OCI-LY7 (cell line): ENCODE results near the gene SNCB. TPM values are rescaled to one million over a fixed set of nuclear protein-coding genes. Genes with fewer than 3 reads are reported as not detected.

Source experiments
- BruUV-seq: library from RNA; stranded (reverse); fragments of 400-500 nt; replicated peaks from 2 replicates; lab custom pipeline; 2021; lab: Mats Ljungman, UMichigan
- CTCF ChIA-PET: fragments of 300-600 bp; sonication (Branson Sonifier 250); formaldehyde crosslinking; loops from one replicate; lab custom pipeline; 2022; ENCODE audit warnings: antibody characterized with exemption; ENCODE audit not compliant: unreplicated experiment; lab: Charles Lee
- POLR2A ChIA-PET: fragments of 300-600 bp; sonication (Branson Sonifier 250); formaldehyde crosslinking; loops from one replicate; lab custom pipeline; 2022; ENCODE audit warnings: antibody characterized with exemption; lab: Charles Lee
- DNase-seq: peaks from one replicate; pipeline ENCODE4 v3.0.0-alpha.2; 2015; ENCODE audit warnings: low spot score
- H2AFZ ChIP-seq: fragments of 200-600 bp; sonication (generic), shearing (Covaris generic); 2 replicates; pipeline ENCODE4 v1.6.1; 2014; ENCODE audit warnings: mild to moderate bottlenecking, antibody characterized with exemption, low read length, moderate library complexity
- H3K27ac ChIP-seq: fragments of 200-600 bp; sonication (generic); 2 replicates; pipeline ENCODE4 v1.5.1; 2014; ENCODE audit warnings: mixed run types, low read depth, mild to moderate bottlenecking, moderate library complexity, low read length, inconsistent platforms; ENCODE audit not compliant: poor library complexity, severe bottlenecking
- H3K36me3 ChIP-seq: fragments of 200-600 bp; sonication (generic); 2 replicates; pipeline ENCODE4 v1.6.1; 2014; ENCODE audit warnings: mild to moderate bottlenecking, antibody characterized with exemption, low read length, moderate library complexity, mixed read lengths; ENCODE audit not compliant: insufficient read depth
- H3K4me1 ChIP-seq: fragments of 200-600 bp; sonication (generic); 2 replicates; pipeline ENCODE4 v1.5.1; 2014; ENCODE audit warnings: mild to moderate bottlenecking, low read length; ENCODE audit not compliant: insufficient read depth, poor library complexity, severe bottlenecking
- H3K4me2 ChIP-seq: fragments of 200-600 bp; sonication (generic); 2 replicates; pipeline ENCODE4 v1.6.1; 2014; ENCODE audit warnings: mild to moderate bottlenecking, low read length
- H3K4me3 ChIP-seq: fragments of 200-600 bp; sonication (generic); 2 replicates; pipeline ENCODE4 v1.5.1; 2014; ENCODE audit warnings: mild to moderate bottlenecking, low read depth, low read length; ENCODE audit not compliant: poor library complexity, severe bottlenecking
- H3K79me2 ChIP-seq: fragments of 200-600 bp; sonication (generic); 2 replicates; pipeline ENCODE4 v1.6.1; 2016; ENCODE audit warnings: low read depth, mild to moderate bottlenecking, low read length, moderate library complexity, mixed read lengths; ENCODE audit not compliant: insufficient read depth
- H3K9me2 ChIP-seq: fragments of 200-600 bp; sonication (generic); 2 replicates; pipeline ENCODE4 v1.6.1; 2016; ENCODE audit warnings: mild to moderate bottlenecking, low read length, mixed read lengths; ENCODE audit not compliant: insufficient read depth
- H3K9me3 ChIP-seq: fragments of 200-600 bp; sonication (generic); 2 replicates; pipeline ENCODE4 v1.6.1; 2014; ENCODE audit warnings: mild to moderate bottlenecking, mixed run types, low read length, mixed read lengths
- H4K20me1 ChIP-seq: fragments of 200-600 bp; sonication (generic); 2 replicates; pipeline ENCODE4 v1.6.1; 2014; ENCODE audit warnings: mild to moderate bottlenecking, antibody characterized with exemption, low read length, moderate library complexity, mixed read lengths; ENCODE audit not compliant: insufficient read depth
- CTCF ChIP-seq: fragments of 200-600 bp; sonication (generic); conservative IDR thresholded peaks from 2 replicates; pipeline ENCODE4 v1.5.1; 2014; ENCODE audit warnings: mild to moderate bottlenecking, antibody characterized with exemption, low read length, moderate library complexity, mixed read lengths
- EZH2phosphoT487 ChIP-seq: fragments of 200-600 bp; sonication (generic); IDR thresholded peaks from 2 replicates; pipeline ENCODE4 v1.6.1; 2018; ENCODE audit warnings: low read depth, borderline replicate concordance, mild to moderate bottlenecking, mixed run types, antibody characterized with exemption, low read length, moderate library complexity, mixed read lengths
- intact Hi-C: fragments of 100-400 bp; cut with micrococcal nuclease; formaldehyde crosslinking; loops from one replicate; pipeline ENCODE4 v1.10.0; 2022; ENCODE audit not compliant: unreplicated experiment
- total RNA-seq, 2 experiments: library from RNA; depleted of rRNA in 1 of 2; stranded (reverse); fragments of >200 nt in 1 of 2; shearing (Covaris generic) in 1 of 2; gene quantifications; 2 replicates each; pipeline ENCODE4 v1.2.3, GENCODE V29; 2014 to 2022

SNCB gene
- total RNA-seq, 2 experiments from 2014 or later: 0.50 to 3.5 TPM

GRCh38 chr5:176625966-176626875, 4.1 kb downstream of the SNCB start:
- POLR2A ChIA-PET: no interaction called here
- intact Hi-C loops: no loop called here
- BruUV-seq: no TSS peak
- H4K20me1 ChIP-seq: no peaks in the 10 kb centered on the region
- CTCF ChIA-PET: no interaction called here
- no peaks in the 10 kb centered on the region for H3K9me2 ChIP-seq
- H3K4me1 ChIP-seq: peaks cover 30% of the 10 kb centered on the region
- no peaks in the 10 kb centered on the region for H3K79me2 ChIP-seq
- H3K27ac ChIP-seq: no peak overlapping the region
- no peak overlapping the region for H2AFZ ChIP-seq
- no peak overlapping the region for H3K4me3 ChIP-seq
- DNase-seq: no peak
- H3K36me3 ChIP-seq: no peaks in the 10 kb centered on the region
- H3K4me2 ChIP-seq: no peak overlapping the region
- H3K9me3 ChIP-seq: no peaks in the 10 kb centered on the region
- TF ChIP-seq CTCF (no peak), EZH2phosphoT487 (no peak)

- no peak for TF ChIP-seq CTCF
- no peak for TF ChIP-seq EZH2phosphoT487
- CTCF ChIA-PET: no interaction called here
- H3K4me2 ChIP-seq: no peak overlapping the region
- no peaks in the 10 kb centered on the region for H3K36me3 ChIP-seq
- H3K9me2 ChIP-seq: no peaks in the 10 kb centered on the region
- no peak overlapping the region for H3K27ac ChIP-seq
- no peaks in the 10 kb centered on the region for H3K9me3 ChIP-seq
- intact Hi-C loops: no loop called here
- H3K79me2 ChIP-seq: no peaks in the 10 kb centered on the region
- no TSS peak for BruUV-seq
- H3K4me3 ChIP-seq: no peak overlapping the region
- H4K20me1 ChIP-seq: no peaks in the 10 kb centered on the region
- peaks cover 23% of the 10 kb centered on the region for H3K4me1 ChIP-seq
- no peak overlapping the region for H2AFZ ChIP-seq
- POLR2A ChIA-PET: no interaction called here
- DNase-seq: no peak
Measured at GRCh38 chr5:176625512-176625911, 4.8 kb downstream of the SNCB start.

GRCh38 chr5:176624938-176625337, 5.4 kb downstream of the SNCB start:
- no peak overlapping the region for H2AFZ ChIP-seq

More at GRCh38 chr5:176624938-176625337, 5.4 kb downstream of the SNCB start:
- Histone ChIP-seq H3K36me3 (no peaks in the 10 kb centered on the region), H3K27ac (no peak overlapping the region), H3K79me2 (no peaks in the 10 kb centered on the region), H3K9me3 (no peaks in the 10 kb centered on the region), H3K9me2 (no peaks in the 10 kb centered on the region), H3K4me3 (no peak overlapping the region), H3K4me2 (no peak overlapping the region), H4K20me1 (no peaks in the 10 kb centered on the region), H3K4me1 (peaks cover 20% of the 10 kb centered on the region)
- POLR2A ChIA-PET: no interaction called here
- TF ChIP-seq EZH2phosphoT487 (no peak), CTCF (no peak)
- CTCF ChIA-PET: no interaction called here
- intact Hi-C loops: no loop called here
- no peak for DNase-seq
- no TSS peak for BruUV-seq
